Loucy (cell line): ENCODE measurements around the gene SLC39A1.
A peak's percentile ranks its signal among the peaks of the same experiment; 100 is the strongest.

Source experiments
- H2AFZ ChIP-seq: fragments of 200-600 bp; sonication (generic); 2 replicates; pipeline ENCODE4 v1.6.0; 2016; ENCODE audit warnings: antibody characterized with exemption, mild to moderate bottlenecking, low read length, moderate library complexity
- H3F3A ChIP-seq: fragments of 200-600 bp; 2 replicates; pipeline ENCODE4 v1.6.0; 2016; ENCODE audit warnings: antibody characterized with exemption, low read depth, mild to moderate bottlenecking
- H3K27me3 ChIP-seq: fragments of 200-600 bp; sonication (generic); 2 replicates; pipeline ENCODE4 v1.6.1; 2014; ENCODE audit warnings: low read length, mild to moderate bottlenecking; ENCODE audit not compliant: insufficient read depth, poor library complexity, severe bottlenecking
- H3K36me3 ChIP-seq: fragments of 200-600 bp; sonication (generic); 2 replicates; pipeline ENCODE4 v1.6.1; 2016; ENCODE audit warnings: low read length; ENCODE audit not compliant: insufficient read depth
- H3K4me1 ChIP-seq: fragments of 200-600 bp; sonication (generic); 2 replicates; pipeline ENCODE4 v1.5.1; 2014; ENCODE audit warnings: low read length, mild to moderate bottlenecking; ENCODE audit not compliant: insufficient read depth, poor library complexity, severe bottlenecking
- H3K4me2 ChIP-seq: fragments of 200-600 bp; sonication (generic); 2 replicates; pipeline ENCODE4 v1.6.0; 2014; ENCODE audit warnings: antibody characterized with exemption, low read length, low read depth, mild to moderate bottlenecking; ENCODE audit not compliant: poor library complexity, severe bottlenecking
- H3K4me3 ChIP-seq: fragments of 200-600 bp; sonication (generic); 2 replicates; pipeline ENCODE4 v1.5.1; 2014; ENCODE audit warnings: low read length, mild to moderate bottlenecking, mixed read lengths; ENCODE audit not compliant: poor library complexity, severe bottlenecking
- H3K79me2 ChIP-seq: fragments of 200-600 bp; sonication (generic); 2 replicates; pipeline ENCODE4 v1.6.1; 2014; ENCODE audit warnings: low read length; ENCODE audit not compliant: insufficient read depth
- H3K9ac ChIP-seq: fragments of 200-600 bp; sonication (generic); 2 replicates; pipeline ENCODE4 v1.6.0; 2014; ENCODE audit warnings: mild to moderate bottlenecking, low read depth, low read length, moderate library complexity; ENCODE audit not compliant: poor library complexity, severe bottlenecking
- H3K9me2 ChIP-seq: fragments of 200-600 bp; sonication (generic); replicated peaks from 2 replicates; pipeline ENCODE4 v1.6.1; 2016; ENCODE audit warnings: low read depth, low read length, mixed read lengths
- H3K9me3 ChIP-seq: fragments of 200-600 bp; sonication (generic); 2 replicates; pipeline ENCODE4 v1.6.1; 2014; ENCODE audit warnings: mild to moderate bottlenecking, antibody characterized with exemption, low read length, low read depth; ENCODE audit not compliant: insufficient read depth
- H4K20me1 ChIP-seq: fragments of 200-600 bp; sonication (generic); 2 replicates; pipeline ENCODE4 v1.6.0; 2014; ENCODE audit warnings: antibody characterized with exemption, low read length, mild to moderate bottlenecking; ENCODE audit not compliant: insufficient read depth, poor library complexity, severe bottlenecking
- EZH2phosphoT487 ChIP-seq: fragments of 200-600 bp; IDR thresholded peaks from 2 replicates; pipeline ENCODE4 v1.6.1; 2018; ENCODE audit warnings: antibody characterized with exemption, mild to moderate bottlenecking, moderate library complexity, borderline replicate concordance
- TF ChIP-seq, protein P1 (sequence below): fragments of 200-600 bp; sonication (generic); conservative IDR thresholded peaks from 2 replicates; pipeline ENCODE4 v1.5.1; 2014; ENCODE audit warnings: mild to moderate bottlenecking, antibody characterized with exemption, low read length

The SLC39A1 gene

GRCh38 chr1:153977250-153978240 lies 14.2 kb upstream of the SLC39A1 start, which contains the start of gene JTB:
Gene JTB (minus strand): TSS chr1:153977674. CDS start chr1:153977252, 422 bp downstream.
- Histone ChIP-seq H3K79me2 (peaks cover 31% of the 10 kb centered on the region), H3K9me3 (no peaks in the 10 kb centered on the region), H3K27me3 (no peaks in the 10 kb centered on the region), H3K9me2 (no peaks in the 10 kb centered on the region), H3K4me1 (peaks cover 21% of the 10 kb centered on the region), H3F3A (no peaks in the 10 kb centered on the region), H4K20me1 (peaks cover 8% of the 10 kb centered on the region), H3K9ac (peak within 1 kb of the TSS; percentile 96), H2AFZ (peak within 1 kb of the TSS; percentile 96), H3K4me2 (peak within 1 kb of the TSS; percentile 78), H3K36me3 (peaks cover 12% of the 10 kb centered on the region; the same call in 1 of the 2 replicates), H3K4me3 (peak within 1 kb of the TSS; percentile 98)
- no peak for TF ChIP-seq EZH2phosphoT487
- TF ChIP-seq, protein P1, sequence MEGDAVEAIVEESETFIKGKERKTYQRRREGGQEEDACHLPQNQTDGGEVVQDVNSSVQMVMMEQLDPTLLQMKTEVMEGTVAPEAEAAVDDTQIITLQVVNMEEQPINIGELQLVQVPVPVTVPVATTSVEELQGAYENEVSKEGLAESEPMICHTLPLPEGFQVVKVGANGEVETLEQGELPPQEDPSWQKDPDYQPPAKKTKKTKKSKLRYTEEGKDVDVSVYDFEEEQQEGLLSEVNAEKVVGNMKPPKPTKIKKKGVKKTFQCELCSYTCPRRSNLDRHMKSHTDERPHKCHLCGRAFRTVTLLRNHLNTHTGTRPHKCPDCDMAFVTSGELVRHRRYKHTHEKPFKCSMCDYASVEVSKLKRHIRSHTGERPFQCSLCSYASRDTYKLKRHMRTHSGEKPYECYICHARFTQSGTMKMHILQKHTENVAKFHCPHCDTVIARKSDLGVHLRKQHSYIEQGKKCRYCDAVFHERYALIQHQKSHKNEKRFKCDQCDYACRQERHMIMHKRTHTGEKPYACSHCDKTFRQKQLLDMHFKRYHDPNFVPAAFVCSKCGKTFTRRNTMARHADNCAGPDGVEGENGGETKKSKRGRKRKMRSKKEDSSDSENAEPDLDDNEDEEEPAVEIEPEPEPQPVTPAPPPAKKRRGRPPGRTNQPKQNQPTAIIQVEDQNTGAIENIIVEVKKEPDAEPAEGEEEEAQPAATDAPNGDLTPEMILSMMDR: no peak

- Histone ChIP-seq H4K20me1 (peaks cover 8% of the 10 kb centered on the region), H3K27me3 (no peaks in the 10 kb centered on the region), H3K4me3 (peak overlapping the region; percentile 98), H3K4me2 (peak overlapping the region; percentile 78), H3K4me1 (peaks cover 25% of the 10 kb centered on the region), H3K36me3 (peaks cover 12% of the 10 kb centered on the region; the same call in 1 of the 2 replicates), H2AFZ (peak overlapping the region; percentile 96), H3K9ac (peak overlapping the region; percentile 96), H3K9me2 (no peaks in the 10 kb centered on the region), H3K9me3 (no peaks in the 10 kb centered on the region), H3F3A (no peaks in the 10 kb centered on the region), H3K79me2 (peaks cover 31% of the 10 kb centered on the region)
- TF ChIP-seq EZH2phosphoT487: no peak
- TF ChIP-seq, protein P1: no peak
Measured at GRCh38 chr1:153976819-153977249, 13.5 kb upstream of the SLC39A1 start.

DNA sequence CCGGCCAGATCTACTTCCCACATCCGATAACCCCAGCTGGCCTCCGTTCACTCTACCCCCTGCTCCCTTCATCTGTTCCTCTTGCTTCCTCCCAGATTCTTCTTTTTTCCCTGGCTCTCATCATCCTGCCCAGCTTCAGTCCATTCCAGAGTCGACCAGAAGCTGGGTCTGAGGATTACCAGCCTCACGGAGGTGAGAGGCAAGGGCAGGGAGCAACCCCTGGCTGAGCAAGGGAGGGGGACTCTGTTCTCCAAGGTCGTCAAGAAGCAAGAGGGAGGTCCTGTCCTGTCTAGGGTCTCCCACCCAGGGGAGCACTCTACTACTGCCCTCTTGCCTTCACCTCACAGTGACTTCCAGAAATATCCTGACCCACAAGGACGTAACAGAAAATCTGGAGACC lies 10.2 kb upstream of the SLC39A1 start:
- no peak overlapping the region for H3K4me2 ChIP-seq
- peaks cover 12% of the 10 kb centered on the region; the same call in 1 of the 2 replicates for H3K36me3 ChIP-seq
- H2AFZ ChIP-seq: no peak overlapping the region
- no peaks in the 10 kb centered on the region for H3F3A ChIP-seq
- H3K4me3 ChIP-seq: no peak overlapping the region
- H4K20me1 ChIP-seq: peaks cover 8% of the 10 kb centered on the region
- H3K9ac ChIP-seq: no peak overlapping the region
- TF ChIP-seq, protein P1: no peak
- no peak for TF ChIP-seq EZH2phosphoT487
- H3K4me1 ChIP-seq: peaks cover 40% of the 10 kb centered on the region
- H3K9me3 ChIP-seq: no peaks in the 10 kb centered on the region
- peaks cover 42% of the 10 kb centered on the region for H3K79me2 ChIP-seq
- H3K27me3 ChIP-seq: no peaks in the 10 kb centered on the region
- H3K9me2 ChIP-seq: no peaks in the 10 kb centered on the region
